OCI-LY7 (cell line): Measurements from ENCODE around the gene RPS8. TPM values are rescaled to one million over a fixed set of nuclear protein-coding genes. Genes with fewer than 3 reads are reported as not detected.

Experiments
- BruUV-seq: library from RNA; stranded (reverse); fragments of 400-500 nt; replicated peaks from 2 replicates; lab custom pipeline; 2021; lab: Mats Ljungman, UMichigan
- CTCF ChIA-PET: fragments of 300-600 bp; sonication (Branson Sonifier 250); formaldehyde crosslinking; loops from one replicate; lab custom pipeline; 2022; ENCODE audit warnings: antibody characterized with exemption; ENCODE audit not compliant: unreplicated experiment; lab: Charles Lee
- POLR2A ChIA-PET: fragments of 300-600 bp; sonication (Branson Sonifier 250); formaldehyde crosslinking; loops from one replicate; lab custom pipeline; 2022; ENCODE audit warnings: antibody characterized with exemption; lab: Charles Lee
- DNase-seq: peaks from one replicate; pipeline ENCODE4 v3.0.0-alpha.2; 2015; ENCODE audit warnings: low spot score
- H2AFZ ChIP-seq: fragments of 200-600 bp; sonication (generic), shearing (Covaris generic); 2 replicates; pipeline ENCODE4 v1.6.1; 2014; ENCODE audit warnings: mild to moderate bottlenecking, antibody characterized with exemption, low read length, moderate library complexity
- H3K27ac ChIP-seq: fragments of 200-600 bp; sonication (generic); 2 replicates; pipeline ENCODE4 v1.5.1; 2014; ENCODE audit warnings: mixed run types, low read depth, mild to moderate bottlenecking, moderate library complexity, low read length, inconsistent platforms; ENCODE audit not compliant: poor library complexity, severe bottlenecking
- H3K36me3 ChIP-seq: fragments of 200-600 bp; sonication (generic); 2 replicates; pipeline ENCODE4 v1.6.1; 2014; ENCODE audit warnings: mild to moderate bottlenecking, antibody characterized with exemption, low read length, moderate library complexity, mixed read lengths; ENCODE audit not compliant: insufficient read depth
- H3K4me1 ChIP-seq: fragments of 200-600 bp; sonication (generic); 2 replicates; pipeline ENCODE4 v1.5.1; 2014; ENCODE audit warnings: mild to moderate bottlenecking, low read length; ENCODE audit not compliant: insufficient read depth, poor library complexity, severe bottlenecking
- H3K4me2 ChIP-seq: fragments of 200-600 bp; sonication (generic); 2 replicates; pipeline ENCODE4 v1.6.1; 2014; ENCODE audit warnings: mild to moderate bottlenecking, low read length
- H3K4me3 ChIP-seq: fragments of 200-600 bp; sonication (generic); 2 replicates; pipeline ENCODE4 v1.5.1; 2014; ENCODE audit warnings: mild to moderate bottlenecking, low read depth, low read length; ENCODE audit not compliant: poor library complexity, severe bottlenecking
- H3K79me2 ChIP-seq: fragments of 200-600 bp; sonication (generic); 2 replicates; pipeline ENCODE4 v1.6.1; 2016; ENCODE audit warnings: low read depth, mild to moderate bottlenecking, low read length, moderate library complexity, mixed read lengths; ENCODE audit not compliant: insufficient read depth
- H3K9me2 ChIP-seq: fragments of 200-600 bp; sonication (generic); 2 replicates; pipeline ENCODE4 v1.6.1; 2016; ENCODE audit warnings: mild to moderate bottlenecking, low read length, mixed read lengths; ENCODE audit not compliant: insufficient read depth
- H3K9me3 ChIP-seq: fragments of 200-600 bp; sonication (generic); 2 replicates; pipeline ENCODE4 v1.6.1; 2014; ENCODE audit warnings: mild to moderate bottlenecking, mixed run types, low read length, mixed read lengths
- H4K20me1 ChIP-seq: fragments of 200-600 bp; sonication (generic); 2 replicates; pipeline ENCODE4 v1.6.1; 2014; ENCODE audit warnings: mild to moderate bottlenecking, antibody characterized with exemption, low read length, moderate library complexity, mixed read lengths; ENCODE audit not compliant: insufficient read depth
- CTCF ChIP-seq: fragments of 200-600 bp; sonication (generic); conservative IDR thresholded peaks from 2 replicates; pipeline ENCODE4 v1.5.1; 2014; ENCODE audit warnings: mild to moderate bottlenecking, antibody characterized with exemption, low read length, moderate library complexity, mixed read lengths
- EZH2phosphoT487 ChIP-seq: fragments of 200-600 bp; sonication (generic); IDR thresholded peaks from 2 replicates; pipeline ENCODE4 v1.6.1; 2018; ENCODE audit warnings: low read depth, borderline replicate concordance, mild to moderate bottlenecking, mixed run types, antibody characterized with exemption, low read length, moderate library complexity, mixed read lengths
- intact Hi-C: fragments of 100-400 bp; cut with micrococcal nuclease; formaldehyde crosslinking; loops from one replicate; pipeline ENCODE4 v1.10.0; 2022; ENCODE audit not compliant: unreplicated experiment
- total RNA-seq, 2 experiments: library from RNA; depleted of rRNA in 1 of 2; stranded (reverse); fragments of >200 nt in 1 of 2; shearing (Covaris generic) in 1 of 2; gene quantifications; 2 replicates each; pipeline ENCODE4 v1.2.3, GENCODE V29; 2014 to 2022

RPS8 gene
- total RNA-seq, 2 experiments from 2014 or later = 2,707 to 4,355 TPM

GRCh38 chr1:44819196-44819607 lies 43.9 kb downstream of the RPS8 start:
- Histone ChIP-seq H3K79me2 (no peaks in the 10 kb centered on the region), H3K4me3 (peak overlapping the region; percentile 67), H3K27ac (peak overlapping the region; percentile 93), H3K4me2 (peak overlapping the region; percentile 92), H3K36me3 (no peaks in the 10 kb centered on the region), H4K20me1 (no peaks in the 10 kb centered on the region), H3K4me1 (peaks cover 37% of the 10 kb centered on the region), H2AFZ (peak overlapping the region; percentile 70), H3K9me2 (no peaks in the 10 kb centered on the region), H3K9me3 (no peaks in the 10 kb centered on the region)
- BruUV-seq = no TSS peak
- POLR2A ChIA-PET = interaction anchor here (0.7 to 6.7 kb wide), 18 partner anchors 10 to 192 kb away, joined by 3 to 83 read pairs (median 4); partner anchors contain the start of genes BTBD19, HECTD3, PLK3 and RNU5D-1
- CTCF ChIA-PET = interaction anchor here (1.4 to 1.6 kb wide), 2 partner anchors 10 to 19 kb away, joined by 4 to 6 read pairs; partner anchors contain the start of gene PLK3
- no peak for TF ChIP-seq EZH2phosphoT487
- peak; percentile 55 for TF ChIP-seq CTCF
- no peak for DNase-seq
- intact Hi-C loops = loop anchor here (1.0 to 2.0 kb wide), 4 partner anchors 20 to 98 kb away; partner anchors contain the start of gene RNU5D-1

GRCh38 chr1:44819608-44820327 lies 44.4 kb downstream of the RPS8 start:
- Histone ChIP-seq H4K20me1 (no peaks in the 10 kb centered on the region), H3K4me1 (peaks cover 36% of the 10 kb centered on the region), H3K9me2 (no peaks in the 10 kb centered on the region), H3K9me3 (no peaks in the 10 kb centered on the region), H3K36me3 (no peaks in the 10 kb centered on the region), H3K4me2 (peak overlapping the region; percentile 92), H3K79me2 (no peaks in the 10 kb centered on the region), H3K4me3 (peak overlapping the region; percentile 67), H3K27ac (peak overlapping the region; percentile 93), H2AFZ (peak overlapping the region; percentile 76)
- ChIA-PET CTCF (interaction anchor here (0.9 to 1.6 kb wide), 3 partner anchors 10 to 20 kb away, joined by 3 to 6 read pairs (median 4); partner anchors contain the start of gene PLK3), POLR2A (interaction anchor here (0.6 to 6.7 kb wide), 21 partner anchors 10 to 483 kb away, joined by 3 to 83 read pairs (median 4); partner anchors contain the start of genes BTBD19, HECTD3, PLK3 and RNU5D-1)
- DNase-seq = peak; percentile 95
- TF ChIP-seq EZH2phosphoT487 = no peak
- no peak for TF ChIP-seq CTCF
- intact Hi-C loops = loop anchor here (1.0 to 2.0 kb wide), 4 partner anchors 21 to 98 kb away; partner anchors contain the start of gene RNU5D-1
- TSS peak; percentile 99 for BruUV-seq
